ENCODE measurements around the gene ZNF148. TPM values are rescaled to one million over a fixed set of nuclear protein-coding genes. Genes with fewer than 3 reads are reported as not detected.

Gene ZNF148
- total RNA-seq, 1 donor from 2014 or later = 33.7 TPM

- peak; percentile 88 for DNase-seq
Observed at GRCh38 chr3:125280668-125281361, 94.3 kb downstream of the ZNF148 start.

- no peak for DNase-seq
Observed at GRCh38 chr3:125278155-125278554, 97.0 kb downstream of the ZNF148 start.

GRCh38 chr3:125271127-125271526 is 104.0 kb downstream of the ZNF148 start:
- no peak for DNase-seq

GRCh38 chr3:125267460-125267859 is 107.7 kb downstream of the ZNF148 start:
- DNase-seq = no peak

- DNase-seq = no peak
Observed at GRCh38 chr3:125266971-125267370, 108.2 kb downstream of the ZNF148 start.

- no peak for DNase-seq
Observed at GRCh38 chr3:125262161-125262560, 113.0 kb downstream of the ZNF148 start.

- DNase-seq = no peak
Observed at GRCh38 chr3:125261031-125261430, 114.1 kb downstream of the ZNF148 start.

- DNase-seq = no peak
Observed at GRCh38 chr3:125260158-125260557, 115.0 kb downstream of the ZNF148 start.

GRCh38 chr3:125257536-125257935 is 117.6 kb downstream of the ZNF148 start:
- peak; percentile 54 for DNase-seq

- no peak for DNase-seq
Observed at GRCh38 chr3:125256675-125257074, 118.5 kb downstream of the ZNF148 start.

- DNase-seq = no peak
Observed at GRCh38 chr3:125250973-125251372, 124.2 kb downstream of the ZNF148 start.

- DNase-seq = no peak
Observed at GRCh38 chr3:125246237-125246636, 128.9 kb downstream of the ZNF148 start.

- no peak for DNase-seq
Observed at GRCh38 chr3:125245521-125245920, 129.6 kb downstream of the ZNF148 start.

- no peak for DNase-seq
Observed at GRCh38 chr3:125240496-125240895, 134.6 kb downstream of the ZNF148 start.

GRCh38 chr3:125239266-125239665 is 135.9 kb downstream of the ZNF148 start:
- DNase-seq = no peak

GRCh38 chr3:125238759-125239158 is 136.4 kb downstream of the ZNF148 start:
- DNase-seq = no peak

GRCh38 chr3:125236331-125236903 is 138.7 kb downstream of the ZNF148 start:
- DNase-seq = no peak

GRCh38 chr3:125234831-125235230 is 140.3 kb downstream of the ZNF148 start:
- no peak for DNase-seq

- no peak for DNase-seq
Observed at GRCh38 chr3:125232401-125232800, 142.7 kb downstream of the ZNF148 start.

- DNase-seq = peak; percentile 66
Observed at GRCh38 chr3:125231895-125232294, 143.2 kb downstream of the ZNF148 start.

GRCh38 chr3:125229707-125230106 is 145.4 kb downstream of the ZNF148 start:
- no peak for DNase-seq

- no peak for DNase-seq
Observed at GRCh38 chr3:125229168-125229567, 146.0 kb downstream of the ZNF148 start.

- DNase-seq = no peak
Observed at GRCh38 chr3:125221831-125222230, 153.3 kb downstream of the ZNF148 start.

GRCh38 chr3:125220727-125221429 is 154.2 kb downstream of the ZNF148 start:
- DNase-seq = no peak

All from dermis blood vessel endothelial cell (primary cell).